Activated T-helper 1 cell treated with anti-CD3 and anti-CD28 coated beads, Interleukin-2, amount 50 U/mL, for 16 hours (primary cell): ENCODE results near the gene CDH1.

Experiments
- DNase-seq, 2 donors: peaks; one replicate each; pipeline ENCODE4 v3.0.0-alpha.2; 2020; ENCODE audit warnings: low read depth in 1 of 2, low spot score in 1 of 2

CDH1 gene

GRCh38 chr16:68843482-68844210, 106.6 kb downstream of the CDH1 start, which contains the start of gene TANGO6:
Gene TANGO6, plus strand, starts transcription at chr16:68843531. Its CDS starts 87 bp downstream, at chr16:68843618.
- peak; percentile 81 to 88 for DNase-seq

GRCh38 chr16:68844211-68844564, 107.1 kb downstream of the CDH1 start:
- DNase-seq, result no peak

DNA sequence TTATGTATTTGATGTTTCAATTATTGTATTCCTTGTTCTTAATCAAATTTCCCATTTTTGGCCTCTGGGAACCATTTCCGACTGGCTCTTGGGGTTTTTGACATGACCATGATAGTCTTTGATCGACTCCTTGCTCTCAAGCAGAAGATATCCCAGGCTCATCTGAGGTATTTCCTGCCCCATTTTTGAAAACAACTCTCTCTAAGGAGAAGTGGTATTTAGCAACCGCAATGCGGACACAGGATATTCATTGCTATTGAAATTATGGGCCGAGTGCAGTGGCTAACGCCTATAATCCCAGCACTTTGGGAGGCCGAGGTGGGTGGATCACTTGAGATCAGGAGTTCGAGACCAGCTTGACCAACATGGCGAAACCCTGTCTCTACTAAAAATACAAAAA, 111.7 kb downstream of the CDH1 start:
- no peak for DNase-seq

DNA sequence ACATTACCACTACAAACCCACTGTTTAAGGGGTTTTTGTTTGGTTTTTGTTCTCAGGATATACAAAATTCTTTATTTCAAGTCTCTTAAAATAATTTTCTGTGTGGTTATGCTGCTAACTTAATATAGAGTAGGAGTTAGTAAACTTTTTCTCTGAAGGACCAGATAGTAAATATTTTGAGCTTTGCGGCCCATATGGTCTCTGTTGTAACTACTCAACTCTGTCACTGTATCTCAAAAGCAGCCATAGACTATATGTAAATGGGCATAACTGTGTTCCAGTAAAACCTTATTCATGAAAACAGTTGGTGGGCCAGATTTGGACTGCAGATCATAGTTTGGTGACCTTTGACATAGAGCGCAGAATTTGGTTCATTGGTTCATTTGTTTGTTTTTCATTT, 113.4 kb downstream of the CDH1 start:
- no peak for DNase-seq

DNA sequence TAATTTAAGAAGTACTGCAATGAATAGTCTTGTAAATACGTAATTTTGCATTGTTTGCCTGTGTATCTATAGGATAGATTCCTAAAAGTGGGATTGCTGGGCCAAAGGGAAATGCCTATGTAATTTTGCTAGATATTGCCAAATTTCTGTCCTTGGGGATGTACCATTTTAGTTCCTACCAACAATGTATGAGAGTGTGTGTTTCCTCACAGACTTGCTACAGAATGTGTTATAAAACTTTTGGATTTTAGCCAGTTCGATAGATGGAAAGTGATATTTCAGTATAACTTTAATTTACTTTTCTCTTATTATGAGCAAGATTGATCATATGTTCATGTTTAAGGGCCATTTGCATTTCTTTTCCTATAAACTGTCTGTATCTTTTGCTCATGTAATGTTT, 114.5 kb downstream of the CDH1 start:
- DNase-seq, result no peak

- no peak for DNase-seq
Observed at GRCh38 chr16:68857479-68857878, 120.4 kb downstream of the CDH1 start.

DNA sequence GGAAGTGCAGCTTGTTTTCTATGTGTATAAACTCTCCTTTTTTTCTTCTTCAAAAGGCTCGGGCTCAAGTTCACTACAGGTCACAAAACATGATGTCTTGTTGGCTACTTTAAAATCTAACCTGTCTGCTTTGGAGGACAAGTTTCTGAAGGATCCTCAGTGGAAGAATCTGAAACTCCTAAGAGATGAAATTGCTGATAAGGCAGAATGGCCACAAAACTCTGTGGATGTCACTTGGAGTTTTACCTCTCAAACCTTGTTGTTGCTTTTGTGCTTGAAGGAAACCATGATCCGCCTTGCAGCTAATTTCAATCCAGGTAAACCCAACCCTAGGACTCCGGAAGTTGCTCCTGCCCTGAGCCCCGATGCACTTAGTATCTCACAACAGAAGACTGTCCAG, 122.7 kb downstream of the CDH1 start:
- no peak for DNase-seq

GRCh38 chr16:68860978-68861892, 124.1 kb downstream of the CDH1 start:
- no peak for DNase-seq

- no peak for DNase-seq
Observed at GRCh38 chr16:68866933-68867332, 129.8 kb downstream of the CDH1 start.

DNA sequence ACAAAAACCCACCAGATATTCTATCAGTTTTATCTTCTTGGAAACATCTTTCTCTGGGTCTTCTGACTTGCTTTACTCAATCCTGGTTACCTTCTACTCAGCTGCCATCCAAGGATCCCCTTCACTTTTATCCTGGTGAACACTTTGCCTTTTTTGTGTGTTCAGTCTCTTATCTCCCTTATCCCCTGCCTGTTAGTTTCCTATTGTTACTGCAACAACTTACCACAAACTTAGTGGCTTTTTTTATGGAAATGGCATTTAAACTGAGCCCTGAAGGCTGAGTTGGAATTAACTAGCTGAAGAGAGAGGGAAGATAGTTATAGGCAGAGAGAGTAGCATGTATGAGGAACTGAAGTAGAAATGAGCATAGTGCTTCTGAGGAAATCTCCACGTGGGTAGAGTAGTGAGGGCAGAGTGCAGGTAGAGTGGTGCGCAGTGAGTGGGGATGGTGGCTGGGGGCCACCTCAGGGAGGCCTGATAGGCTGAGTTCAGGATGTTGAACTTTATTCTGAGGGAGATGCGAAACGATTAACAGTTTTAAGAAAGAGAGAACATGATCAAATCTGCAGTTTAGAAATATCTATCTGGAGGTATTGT, 132.5 kb downstream of the CDH1 start:
- no peak for DNase-seq

GRCh38 chr16:68873635-68874471, 136.8 kb downstream of the CDH1 start:
- DNase-seq, result no peak

DNA sequence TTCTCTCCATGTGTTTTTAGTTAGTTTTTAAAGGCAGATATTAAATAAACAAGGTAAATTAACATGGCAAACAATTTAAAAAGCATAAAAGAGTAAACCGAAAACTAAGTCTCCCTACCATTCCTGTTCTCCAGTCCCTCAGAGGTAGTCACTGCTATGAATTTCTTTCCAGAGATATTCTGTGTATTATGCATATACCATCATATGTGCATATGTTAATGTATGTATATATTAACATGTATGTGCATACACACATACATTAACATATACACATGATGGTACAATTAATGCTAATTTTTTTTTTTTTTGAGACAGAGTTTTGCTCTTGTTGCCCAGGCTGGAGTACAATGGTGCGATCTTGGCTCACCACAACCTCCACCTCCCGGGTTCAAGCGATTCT, 138.8 kb downstream of the CDH1 start:
- DNase-seq, result no peak

DNA sequence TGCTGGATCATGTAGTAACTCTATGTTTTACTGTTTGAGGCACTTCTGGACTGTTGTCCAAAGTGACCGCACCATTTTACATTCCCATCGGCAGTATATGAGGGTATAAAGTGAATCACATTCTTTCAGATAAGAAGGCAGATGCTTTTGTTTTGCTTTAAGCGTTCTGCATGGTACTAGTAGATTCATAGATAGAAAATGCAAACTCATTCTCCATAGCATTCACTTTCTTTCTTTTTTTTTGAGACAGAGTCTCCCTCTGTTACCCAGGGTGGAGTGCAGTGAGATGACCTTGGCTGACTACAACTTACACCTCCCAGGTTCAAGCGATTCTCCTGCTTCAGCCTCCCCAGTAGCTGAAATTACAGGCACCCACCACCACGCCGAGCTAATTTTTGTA, 146.6 kb downstream of the CDH1 start:
- no peak for DNase-seq

DNA sequence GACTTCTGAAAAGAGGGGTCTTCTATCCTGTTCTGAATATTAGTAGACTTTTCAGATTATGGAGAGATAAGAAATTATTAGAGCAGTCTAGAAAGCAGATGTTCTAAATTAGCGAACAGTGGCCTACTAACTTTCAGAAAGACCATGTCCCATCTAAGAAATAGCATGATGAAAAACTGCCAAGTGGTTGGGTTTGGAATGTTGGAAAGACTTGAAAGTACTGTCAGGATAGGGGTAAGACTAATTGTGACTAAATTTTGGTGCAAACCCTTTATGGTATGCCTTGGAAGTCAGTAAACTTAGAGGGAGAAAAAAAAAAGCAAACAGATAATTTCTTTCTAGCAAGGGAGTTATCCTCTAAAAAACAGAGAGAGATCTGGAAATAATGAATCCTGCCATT, 147.3 kb downstream of the CDH1 start:
- no peak for DNase-seq
